Fibroblast of upper back skin (primary cell): Measurements from ENCODE around the gene LRRC32.
A peak's percentile ranks its signal among the peaks of the same experiment; 100 is the strongest.

Experiments used
- DNase-seq: peaks from one replicate; pipeline ENCODE4 v3.0.0-alpha.2; 2013

Gene LRRC32

GRCh38 chr11:76698321-76699043 lies 27.9 kb upstream of the LRRC32 start:
- no peak for DNase-seq

GRCh38 chr11:76696756-76697155 lies 26.2 kb upstream of the LRRC32 start:
- DNase-seq: no peak

- no peak for DNase-seq
These were observed 25.2 kb upstream of the LRRC32 start for GRCh38 chr11:76695771-76696170.

DNA sequence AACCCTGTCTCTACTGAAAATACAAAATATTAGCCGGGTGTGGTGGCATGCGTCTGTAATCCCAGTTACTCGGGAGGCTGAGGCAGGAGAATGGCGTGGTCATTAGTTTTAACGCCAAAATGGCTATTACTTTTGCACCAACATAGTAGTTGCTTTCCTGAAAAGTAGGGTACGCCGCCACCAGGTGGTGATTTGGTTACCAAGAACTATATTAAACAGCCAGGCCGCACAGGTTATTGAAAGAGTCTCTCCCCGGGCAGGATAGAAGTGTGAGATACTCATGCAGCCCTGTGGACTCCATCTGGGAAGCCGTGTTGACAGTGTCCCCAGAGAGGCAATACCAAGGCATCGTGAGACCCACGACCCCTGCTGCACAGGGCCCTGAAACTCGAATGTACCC lies 24.6 kb upstream of the LRRC32 start:
- no peak for DNase-seq

- peak; percentile 76 for DNase-seq
These were observed 24.1 kb upstream of the LRRC32 start for GRCh38 chr11:76694664-76695063.

GRCh38 chr11:76693806-76694205 lies 23.3 kb upstream of the LRRC32 start:
- peak; percentile 53 for DNase-seq

DNA sequence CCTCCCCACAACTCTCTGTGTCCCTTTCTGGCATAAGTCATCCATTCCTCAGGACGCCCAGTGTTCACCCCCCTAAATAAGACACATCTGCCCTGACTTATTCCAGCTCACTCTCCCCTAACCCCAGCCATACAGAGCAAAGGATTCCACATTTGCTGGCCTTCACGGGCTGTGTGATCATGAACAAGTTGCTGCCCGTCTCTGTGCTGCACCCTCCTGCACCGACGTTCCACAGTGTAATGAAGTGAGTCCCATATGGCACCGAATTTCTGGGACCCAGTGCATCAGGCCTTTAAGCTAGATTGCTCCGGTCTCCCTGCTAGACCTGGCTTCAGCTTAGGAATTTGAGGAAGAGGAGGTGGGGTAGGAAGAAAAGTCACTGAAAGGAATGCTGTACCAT lies 22.4 kb upstream of the LRRC32 start:
- no peak for DNase-seq

GRCh38 chr11:76691655-76692054 lies 21.1 kb upstream of the LRRC32 start:
- DNase-seq: no peak

DNA sequence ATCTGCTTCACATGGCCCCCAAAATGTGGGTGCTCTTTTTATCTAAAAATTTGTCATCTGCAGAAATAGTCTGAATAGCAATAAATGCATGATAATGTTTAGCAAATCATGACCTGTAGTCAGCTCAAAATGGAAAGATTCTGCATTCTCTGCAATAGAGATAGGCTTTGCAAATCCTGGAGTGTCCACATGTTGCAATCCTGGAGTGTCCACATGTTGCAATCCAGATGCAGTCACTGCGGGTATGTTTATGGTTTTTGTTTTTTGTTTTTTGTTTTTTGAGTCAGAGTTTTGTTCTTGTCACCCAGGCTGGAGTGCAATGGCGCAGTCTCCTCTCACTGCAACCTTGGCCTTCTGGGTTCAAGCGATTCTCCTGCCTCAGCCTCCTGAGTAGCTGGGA lies 20.2 kb upstream of the LRRC32 start:
- DNase-seq: peak; percentile 30

- no peak for DNase-seq
These were observed 19.0 kb upstream of the LRRC32 start for GRCh38 chr11:76689313-76690260.

GRCh38 chr11:76688146-76688545 lies 17.6 kb upstream of the LRRC32 start:
- DNase-seq: no peak

- DNase-seq: no peak
These were observed 15.9 kb upstream of the LRRC32 start for GRCh38 chr11:76686261-76687079.

DNA sequence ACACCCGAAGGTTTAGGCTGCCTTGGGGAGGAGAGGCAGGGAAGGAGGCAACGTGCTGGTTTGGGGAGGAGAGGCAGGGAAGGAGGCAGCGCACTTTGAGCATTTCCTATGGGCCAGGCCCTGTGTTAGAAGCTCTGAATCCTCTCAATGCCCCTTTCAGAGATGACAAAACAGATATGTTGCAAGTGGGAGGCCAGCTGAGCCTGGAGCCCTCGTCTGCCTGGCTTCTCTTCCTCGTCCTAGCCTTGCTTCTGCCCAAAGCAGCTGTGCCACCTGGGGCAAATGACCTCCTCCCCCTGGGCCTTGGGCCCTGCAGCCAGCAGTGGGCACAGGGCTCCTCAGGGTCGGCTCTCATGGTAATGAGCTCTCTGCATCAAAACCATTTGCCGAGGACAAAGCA lies 15.3 kb upstream of the LRRC32 start:
- DNase-seq: no peak

- DNase-seq: no peak
These were observed 14.7 kb upstream of the LRRC32 start for GRCh38 chr11:76685237-76685636.

DNA sequence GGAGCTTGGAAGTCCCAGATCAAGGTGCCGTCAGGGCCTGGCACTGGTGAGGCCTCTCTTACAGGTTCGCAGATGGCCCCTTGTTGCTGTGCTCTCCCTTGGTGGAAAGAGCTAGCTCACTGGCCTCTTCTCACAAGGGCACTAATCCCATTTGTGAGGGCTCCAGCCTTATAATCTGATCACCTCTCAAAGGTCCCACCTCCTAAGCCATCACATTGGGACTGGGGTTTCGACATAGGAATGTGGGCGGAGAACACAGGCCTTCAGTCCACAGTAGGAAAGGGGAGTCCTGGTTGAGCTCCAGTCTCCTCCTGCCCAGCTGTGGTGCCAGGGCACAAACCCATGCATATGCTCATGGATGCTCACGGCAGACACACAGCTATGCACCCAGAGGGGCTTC lies 14.0 kb upstream of the LRRC32 start:
- no peak for DNase-seq

DNA sequence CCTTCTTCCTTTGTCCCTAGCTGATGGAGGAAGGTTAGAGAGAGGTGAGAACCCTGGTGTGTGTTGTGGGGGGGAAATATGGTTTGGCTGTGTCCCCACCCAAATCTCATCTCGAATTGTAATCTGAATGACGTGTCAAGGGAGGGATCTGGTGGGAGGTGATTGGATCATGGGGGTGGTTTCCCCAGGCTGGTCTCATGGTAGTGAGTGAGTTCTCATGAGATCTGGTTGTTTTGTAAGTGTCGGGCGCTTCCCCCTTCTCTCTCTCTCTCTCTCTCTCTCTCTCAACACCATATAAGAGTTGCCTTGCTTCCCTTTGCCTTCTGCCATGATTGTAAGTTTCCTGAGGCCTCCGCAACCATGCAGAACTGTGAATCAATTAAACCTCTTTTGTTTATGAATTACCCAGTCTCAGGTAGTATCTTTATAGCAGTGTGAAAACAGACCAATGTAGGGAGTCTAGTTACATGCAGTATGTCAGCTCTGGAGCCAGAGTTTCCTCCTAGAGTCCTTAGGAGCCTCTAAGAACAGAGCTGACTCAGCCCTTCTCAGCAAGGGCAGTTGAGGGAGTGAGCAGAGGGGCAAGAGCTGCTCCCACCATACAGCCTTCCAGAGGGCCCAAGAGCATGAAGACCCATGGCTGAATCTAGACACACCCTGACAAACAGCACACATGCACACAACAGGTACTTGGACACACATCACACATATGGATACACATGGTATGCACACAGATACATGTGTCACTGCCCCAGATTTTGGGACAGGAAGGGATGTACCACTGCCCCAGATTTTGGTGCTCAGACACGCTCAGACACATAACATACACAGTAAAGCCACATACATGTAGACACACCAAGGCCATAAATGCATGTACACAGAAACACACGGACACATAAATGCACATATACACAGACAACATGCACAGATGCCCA lies 12.9 kb upstream of the LRRC32 start:
- no peak for DNase-seq

GRCh38 chr11:76682684-76683083 lies 12.1 kb upstream of the LRRC32 start:
- DNase-seq: no peak

DNA sequence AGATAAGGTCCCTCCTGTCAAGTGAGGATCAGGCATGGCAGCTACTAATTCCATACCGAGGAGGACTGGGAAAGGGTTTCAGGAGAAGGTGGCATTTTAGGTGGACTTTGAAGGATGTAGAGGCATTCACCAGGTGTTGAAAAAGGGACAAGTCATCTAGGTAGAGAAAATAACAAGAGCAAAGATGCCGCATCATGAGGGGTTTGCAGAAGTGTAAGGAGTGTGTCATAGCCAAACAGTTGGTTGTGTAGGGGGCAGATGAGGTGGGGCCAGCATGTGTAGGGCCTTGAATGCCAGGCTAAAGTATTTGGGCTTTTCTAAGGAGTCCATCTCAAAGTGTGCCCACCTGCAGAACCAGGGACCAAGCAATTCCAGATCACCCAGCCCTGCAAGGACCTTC lies 11.6 kb upstream of the LRRC32 start:
- no peak for DNase-seq

DNA sequence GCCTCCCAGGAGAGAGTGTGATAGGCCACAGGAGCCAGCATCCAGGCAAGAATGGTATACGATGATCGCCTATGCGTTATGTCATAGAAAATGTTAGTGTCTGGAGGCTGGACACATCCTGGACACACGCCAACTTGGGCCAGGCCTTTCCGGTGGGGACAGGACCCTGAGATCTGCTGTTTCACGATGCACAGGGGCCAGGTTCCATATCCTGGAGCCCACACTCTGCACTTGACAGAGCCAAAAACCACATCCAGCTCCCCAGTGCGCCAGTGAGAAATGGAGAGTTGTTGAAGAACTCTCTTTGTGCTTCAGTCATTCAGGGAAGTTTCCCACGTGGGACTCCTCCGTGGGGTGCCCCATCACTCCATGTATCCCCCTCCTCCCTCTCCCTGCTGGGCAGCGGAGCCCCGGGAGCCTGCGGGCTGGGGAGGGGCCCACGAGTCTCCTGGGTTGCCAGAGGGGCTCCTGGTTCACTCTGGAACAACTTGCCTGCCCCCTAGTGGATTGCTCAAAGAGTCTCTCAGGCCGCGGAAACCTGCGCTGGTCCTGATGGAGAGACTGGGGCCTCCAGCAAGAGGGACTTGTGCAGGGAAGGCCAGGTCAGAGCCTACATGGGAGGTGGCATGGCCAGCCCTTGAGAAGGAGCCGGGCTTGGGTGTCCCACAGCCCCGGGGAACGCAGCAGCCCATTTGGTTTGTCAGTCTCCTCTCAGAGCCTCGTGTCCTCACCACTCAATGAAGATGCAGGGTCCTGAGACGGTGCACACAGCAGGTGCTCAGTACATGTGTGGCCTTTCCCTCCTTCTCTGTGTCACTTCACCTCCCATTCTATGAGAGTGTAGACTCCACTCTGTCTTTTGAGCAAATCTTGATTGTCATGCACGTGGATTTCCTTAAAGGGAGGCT lies 10.2 kb upstream of the LRRC32 start:
- peak; percentile 66 for DNase-seq

GRCh38 chr11:76678321-76678720 lies 7.8 kb upstream of the LRRC32 start:
- no peak for DNase-seq

GRCh38 chr11:76677458-76677765 lies 6.9 kb upstream of the LRRC32 start:
- DNase-seq: peak; percentile 45
